Measurements from ENCODE around the gene TNNI2. TPM values are rescaled to one million over a fixed set of nuclear protein-coding genes. Genes with fewer than 3 reads are reported as not detected.

The TNNI2 gene
- total and polyA plus RNA-seq, 4 donors, result 0.22 to 0.28 TPM; not detected in 2

DNA sequence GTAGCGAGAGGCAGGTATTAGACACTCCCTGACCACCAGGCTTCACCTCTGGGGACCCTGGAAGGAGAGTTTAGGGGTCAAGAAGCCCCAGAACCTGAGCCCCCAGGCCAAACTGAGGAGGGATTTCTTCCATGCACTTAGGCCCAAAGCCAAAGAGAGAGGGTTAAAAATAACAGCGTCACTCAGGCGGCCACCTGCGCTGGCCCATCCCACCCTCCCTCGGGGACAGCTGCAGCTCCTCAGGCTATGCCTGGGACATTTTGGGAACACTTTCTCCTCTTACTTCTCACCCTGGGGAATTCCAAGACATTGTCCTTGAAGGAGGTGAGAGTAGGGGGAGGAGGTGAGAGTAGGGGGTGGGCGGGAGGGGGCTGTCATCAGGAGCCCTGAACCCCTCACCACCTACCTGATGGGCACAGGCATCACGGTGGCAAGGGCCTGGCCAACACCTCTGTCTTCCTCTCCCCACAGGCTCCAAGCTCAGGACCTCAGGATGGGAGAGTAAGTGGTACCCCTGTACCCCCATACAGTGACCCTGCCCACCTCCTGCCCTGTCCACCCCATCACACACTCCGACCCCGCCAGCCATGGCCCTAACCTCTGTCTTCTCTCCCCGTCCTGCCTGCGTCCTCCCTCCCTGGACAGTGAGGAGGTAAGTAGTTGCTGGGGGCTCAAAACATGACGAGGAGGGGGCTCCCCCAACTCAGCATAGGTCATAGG, 583 bp downstream of the TNNI2 start:
- Histone ChIP-seq H3K9ac (ENCODE audit: low read depth in 1 of 2, low read length in 2 of 2) (no peak overlapping the region), H3K27me3 (ENCODE audit: control insufficient read depth in 4 of 4, insufficient read depth in 4 of 4, low read length in 3 of 4) (no peaks in the 10 kb centered on the region), H3K4me3 (ENCODE audit: low read depth in 1 of 3, low read length in 3 of 3) (no peak overlapping the region), H3K36me3 (ENCODE audit: control insufficient read depth in 4 of 4, insufficient read depth in 3 of 4, low read depth in 1 of 4, low read length in 3 of 4) (no peaks in the 10 kb centered on the region), H3K9me3 (ENCODE audit: control insufficient read depth in 4 of 4, low read length in 3 of 4) (no peaks in the 10 kb centered on the region), H3K4me1 (ENCODE audit: control insufficient read depth in 4 of 4, insufficient read depth in 4 of 4, low read length in 3 of 4) (peaks cover 0 to 6% (median 3%) of the 10 kb centered on the region in 4 donors), H3K27ac (ENCODE audit: low read depth in 1 of 2, low read length in 2 of 2) (peak overlapping the region in 1 of 2 donors; percentile 28)
- no peak for DNase-seq (ENCODE audit: low spot score)
- WGBS, result 77% methylated on average over 12 of the region's 12 CpGs
- TF ChIP-seq RAD21 (IDR thresholded peaks at IDR 0.05) (no peak), HNF4G (IDR thresholded peaks at IDR 0.05) (no peak), NR2F2 (IDR thresholded peaks at IDR 0.05) (no peak), EGR1 (IDR thresholded peaks at IDR 0.05; ENCODE audit: low read depth in 2 of 2) (no peak), JUND (IDR thresholded peaks at IDR 0.05) (no peak), RXRA (IDR thresholded peaks at IDR 0.05) (no peak), GABPA (IDR thresholded peaks at IDR 0.05 in 1 of 2, conservative IDR thresholded peaks at IDR 0.05 in 1 of 2) (no peak), YY1 (IDR thresholded peaks at IDR 0.05) (no peak), TAF1 (conservative IDR thresholded peaks at IDR 0.05) (no peak)
- TF ChIP-seq, protein P1, sequence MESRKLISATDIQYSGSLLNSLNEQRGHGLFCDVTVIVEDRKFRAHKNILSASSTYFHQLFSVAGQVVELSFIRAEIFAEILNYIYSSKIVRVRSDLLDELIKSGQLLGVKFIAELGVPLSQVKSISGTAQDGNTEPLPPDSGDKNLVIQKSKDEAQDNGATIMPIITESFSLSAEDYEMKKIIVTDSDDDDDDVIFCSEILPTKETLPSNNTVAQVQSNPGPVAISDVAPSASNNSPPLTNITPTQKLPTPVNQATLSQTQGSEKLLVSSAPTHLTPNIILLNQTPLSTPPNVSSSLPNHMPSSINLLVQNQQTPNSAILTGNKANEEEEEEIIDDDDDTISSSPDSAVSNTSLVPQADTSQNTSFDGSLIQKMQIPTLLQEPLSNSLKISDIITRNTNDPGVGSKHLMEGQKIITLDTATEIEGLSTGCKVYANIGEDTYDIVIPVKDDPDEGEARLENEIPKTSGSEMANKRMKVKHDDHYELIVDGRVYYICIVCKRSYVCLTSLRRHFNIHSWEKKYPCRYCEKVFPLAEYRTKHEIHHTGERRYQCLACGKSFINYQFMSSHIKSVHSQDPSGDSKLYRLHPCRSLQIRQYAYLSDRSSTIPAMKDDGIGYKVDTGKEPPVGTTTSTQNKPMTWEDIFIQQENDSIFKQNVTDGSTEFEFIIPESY (IDR thresholded peaks at IDR 0.05), result no peak
- TF ChIP-seq, protein P2, sequence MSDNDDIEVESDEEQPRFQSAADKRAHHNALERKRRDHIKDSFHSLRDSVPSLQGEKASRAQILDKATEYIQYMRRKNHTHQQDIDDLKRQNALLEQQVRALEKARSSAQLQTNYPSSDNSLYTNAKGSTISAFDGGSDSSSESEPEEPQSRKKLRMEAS (IDR thresholded peaks at IDR 0.05), result no peak
- TF ChIP-seq, protein P3, sequence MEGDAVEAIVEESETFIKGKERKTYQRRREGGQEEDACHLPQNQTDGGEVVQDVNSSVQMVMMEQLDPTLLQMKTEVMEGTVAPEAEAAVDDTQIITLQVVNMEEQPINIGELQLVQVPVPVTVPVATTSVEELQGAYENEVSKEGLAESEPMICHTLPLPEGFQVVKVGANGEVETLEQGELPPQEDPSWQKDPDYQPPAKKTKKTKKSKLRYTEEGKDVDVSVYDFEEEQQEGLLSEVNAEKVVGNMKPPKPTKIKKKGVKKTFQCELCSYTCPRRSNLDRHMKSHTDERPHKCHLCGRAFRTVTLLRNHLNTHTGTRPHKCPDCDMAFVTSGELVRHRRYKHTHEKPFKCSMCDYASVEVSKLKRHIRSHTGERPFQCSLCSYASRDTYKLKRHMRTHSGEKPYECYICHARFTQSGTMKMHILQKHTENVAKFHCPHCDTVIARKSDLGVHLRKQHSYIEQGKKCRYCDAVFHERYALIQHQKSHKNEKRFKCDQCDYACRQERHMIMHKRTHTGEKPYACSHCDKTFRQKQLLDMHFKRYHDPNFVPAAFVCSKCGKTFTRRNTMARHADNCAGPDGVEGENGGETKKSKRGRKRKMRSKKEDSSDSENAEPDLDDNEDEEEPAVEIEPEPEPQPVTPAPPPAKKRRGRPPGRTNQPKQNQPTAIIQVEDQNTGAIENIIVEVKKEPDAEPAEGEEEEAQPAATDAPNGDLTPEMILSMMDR (IDR thresholded peaks at IDR 0.05; ENCODE audit: low read depth, low read length, missing input control), result no peak
- TF ChIP-seq, protein P4, sequence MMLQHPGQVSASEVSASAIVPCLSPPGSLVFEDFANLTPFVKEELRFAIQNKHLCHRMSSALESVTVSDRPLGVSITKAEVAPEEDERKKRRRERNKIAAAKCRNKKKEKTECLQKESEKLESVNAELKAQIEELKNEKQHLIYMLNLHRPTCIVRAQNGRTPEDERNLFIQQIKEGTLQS (IDR thresholded peaks at IDR 0.05), result no peak

DNA sequence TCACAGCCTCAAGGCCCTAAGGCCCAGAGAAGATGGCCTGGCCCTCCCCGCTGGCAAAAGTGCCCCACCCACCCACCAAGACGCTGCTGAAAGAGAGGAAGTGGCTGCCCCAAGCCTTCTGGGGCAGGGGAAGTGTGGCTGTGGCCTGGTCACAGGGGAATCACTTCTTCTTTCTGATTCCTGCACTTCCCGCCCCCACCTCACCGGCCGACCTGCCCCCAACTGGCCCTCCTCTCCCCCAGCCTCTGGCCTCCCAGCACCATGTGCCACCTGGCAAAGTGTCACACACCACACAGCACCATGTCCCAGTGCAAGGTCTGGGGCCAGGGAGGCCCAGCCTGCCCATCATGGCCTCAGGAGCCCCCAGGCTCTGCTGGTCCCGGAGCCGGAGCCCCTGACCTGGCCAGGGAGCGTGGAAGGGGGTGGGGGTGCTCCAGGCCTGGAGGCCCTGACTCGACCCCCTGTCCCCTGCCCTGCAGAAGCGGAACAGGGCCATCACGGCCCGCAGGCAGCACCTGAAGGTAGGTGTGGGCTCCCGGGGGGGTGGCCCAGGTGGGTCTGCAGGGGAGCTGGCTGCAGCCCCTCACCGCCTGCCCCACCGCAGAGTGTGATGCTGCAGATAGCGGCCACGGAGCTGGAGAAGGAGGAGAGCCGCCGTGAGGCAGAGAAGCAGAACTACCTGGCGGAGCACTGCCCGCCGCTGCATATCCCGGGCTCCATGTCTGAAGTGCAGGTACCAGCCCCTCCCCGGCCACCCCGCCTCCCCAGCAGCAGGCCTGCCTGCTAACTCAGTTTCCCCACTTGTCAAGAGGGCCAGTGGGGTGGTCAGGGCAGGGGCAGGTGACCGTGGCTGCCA, 1.4 kb downstream of the TNNI2 start:
- WGBS, result 83% methylated on average over 26 of the region's 26 CpGs
- Histone ChIP-seq H3K27me3 (ENCODE audit: control insufficient read depth in 4 of 4, insufficient read depth in 4 of 4, low read length in 3 of 4) (no peaks in the 10 kb centered on the region), H3K4me3 (ENCODE audit: low read depth in 1 of 3, low read length in 3 of 3) (no peak overlapping the region), H3K36me3 (ENCODE audit: control insufficient read depth in 4 of 4, insufficient read depth in 3 of 4, low read depth in 1 of 4, low read length in 3 of 4) (no peaks in the 10 kb centered on the region), H3K4me1 (ENCODE audit: control insufficient read depth in 4 of 4, insufficient read depth in 4 of 4, low read length in 3 of 4) (peaks cover 0 to 6% (median 3%) of the 10 kb centered on the region in 4 donors), H3K9ac (ENCODE audit: low read depth in 1 of 2, low read length in 2 of 2) (no peak overlapping the region), H3K9me3 (ENCODE audit: control insufficient read depth in 4 of 4, low read length in 3 of 4) (no peaks in the 10 kb centered on the region), H3K27ac (ENCODE audit: low read depth in 1 of 2, low read length in 2 of 2) (peak overlapping the region; percentile 27 to 28)
- TF ChIP-seq, protein P5, sequence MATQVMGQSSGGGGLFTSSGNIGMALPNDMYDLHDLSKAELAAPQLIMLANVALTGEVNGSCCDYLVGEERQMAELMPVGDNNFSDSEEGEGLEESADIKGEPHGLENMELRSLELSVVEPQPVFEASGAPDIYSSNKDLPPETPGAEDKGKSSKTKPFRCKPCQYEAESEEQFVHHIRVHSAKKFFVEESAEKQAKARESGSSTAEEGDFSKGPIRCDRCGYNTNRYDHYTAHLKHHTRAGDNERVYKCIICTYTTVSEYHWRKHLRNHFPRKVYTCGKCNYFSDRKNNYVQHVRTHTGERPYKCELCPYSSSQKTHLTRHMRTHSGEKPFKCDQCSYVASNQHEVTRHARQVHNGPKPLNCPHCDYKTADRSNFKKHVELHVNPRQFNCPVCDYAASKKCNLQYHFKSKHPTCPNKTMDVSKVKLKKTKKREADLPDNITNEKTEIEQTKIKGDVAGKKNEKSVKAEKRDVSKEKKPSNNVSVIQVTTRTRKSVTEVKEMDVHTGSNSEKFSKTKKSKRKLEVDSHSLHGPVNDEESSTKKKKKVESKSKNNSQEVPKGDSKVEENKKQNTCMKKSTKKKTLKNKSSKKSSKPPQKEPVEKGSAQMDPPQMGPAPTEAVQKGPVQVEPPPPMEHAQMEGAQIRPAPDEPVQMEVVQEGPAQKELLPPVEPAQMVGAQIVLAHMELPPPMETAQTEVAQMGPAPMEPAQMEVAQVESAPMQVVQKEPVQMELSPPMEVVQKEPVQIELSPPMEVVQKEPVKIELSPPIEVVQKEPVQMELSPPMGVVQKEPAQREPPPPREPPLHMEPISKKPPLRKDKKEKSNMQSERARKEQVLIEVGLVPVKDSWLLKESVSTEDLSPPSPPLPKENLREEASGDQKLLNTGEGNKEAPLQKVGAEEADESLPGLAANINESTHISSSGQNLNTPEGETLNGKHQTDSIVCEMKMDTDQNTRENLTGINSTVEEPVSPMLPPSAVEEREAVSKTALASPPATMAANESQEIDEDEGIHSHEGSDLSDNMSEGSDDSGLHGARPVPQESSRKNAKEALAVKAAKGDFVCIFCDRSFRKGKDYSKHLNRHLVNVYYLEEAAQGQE (IDR thresholded peaks at IDR 0.05), result no peak
- TF ChIP-seq TAF1 (conservative IDR thresholded peaks at IDR 0.05) (no peak), HNF4A (conservative IDR thresholded peaks at IDR 0.05) (no peak), JUND (IDR thresholded peaks at IDR 0.05) (no peak), FOXA1 (IDR thresholded peaks at IDR 0.05) (no peak), RXRA (IDR thresholded peaks at IDR 0.05) (no peak), EGR1 (IDR thresholded peaks at IDR 0.05; ENCODE audit: low read depth in 2 of 2) (no peak), HNF4G (IDR thresholded peaks at IDR 0.05) (no peak), RAD21 (IDR thresholded peaks at IDR 0.05) (no peak), SP1 (IDR thresholded peaks at IDR 0.05) (no peak), GABPA (IDR thresholded peaks at IDR 0.05 in 1 of 2, conservative IDR thresholded peaks at IDR 0.05 in 1 of 2) (no peak), NR2F2 (IDR thresholded peaks at IDR 0.05) (no peak), FOXA2 (IDR thresholded peaks at IDR 0.05) (no peak)
- TF ChIP-seq, protein P2 (IDR thresholded peaks at IDR 0.05), result no peak
- TF ChIP-seq, protein P1 (IDR thresholded peaks at IDR 0.05), result no peak
- TF ChIP-seq, protein P4 (IDR thresholded peaks at IDR 0.05), result no peak
- no peak for DNase-seq (ENCODE audit: low spot score)
